Dedifferentiated amniotic fluid mesenchymal stem cell (primary cell): ENCODE results near the gene RARB.

Source experiments
- DNase-seq: peaks from one replicate; pipeline ENCODE4 v3.0.0-alpha.2; 2016; ENCODE audit errors: extremely low spot score

Gene RARB

DNA sequence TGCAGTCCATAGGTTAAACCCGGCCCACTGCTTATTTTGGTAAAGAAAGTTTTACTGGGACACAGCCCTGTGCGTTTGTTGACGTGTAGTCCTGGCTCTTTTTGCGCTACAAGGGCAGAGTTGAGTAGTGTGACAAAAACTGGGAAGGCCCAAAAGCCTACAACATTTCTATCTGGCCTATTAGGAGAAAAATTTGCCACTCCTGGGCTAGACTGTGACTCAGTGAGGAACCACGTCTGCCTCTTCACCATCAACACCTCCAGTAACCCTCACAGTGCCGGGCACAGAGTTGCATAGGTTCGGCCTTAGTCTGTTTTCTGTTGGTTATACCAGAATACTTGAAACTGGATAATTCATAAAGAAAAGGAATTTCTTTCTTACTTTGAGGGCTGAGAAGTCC lies 126.3 kb downstream of the RARB start:
- no peak for DNase-seq

GRCh38 chr3:25555695-25556437 lies 127.8 kb downstream of the RARB start:
- no peak for DNase-seq

- no peak for DNase-seq
Observed at GRCh38 chr3:25556447-25556846, 128.4 kb downstream of the RARB start.

DNA sequence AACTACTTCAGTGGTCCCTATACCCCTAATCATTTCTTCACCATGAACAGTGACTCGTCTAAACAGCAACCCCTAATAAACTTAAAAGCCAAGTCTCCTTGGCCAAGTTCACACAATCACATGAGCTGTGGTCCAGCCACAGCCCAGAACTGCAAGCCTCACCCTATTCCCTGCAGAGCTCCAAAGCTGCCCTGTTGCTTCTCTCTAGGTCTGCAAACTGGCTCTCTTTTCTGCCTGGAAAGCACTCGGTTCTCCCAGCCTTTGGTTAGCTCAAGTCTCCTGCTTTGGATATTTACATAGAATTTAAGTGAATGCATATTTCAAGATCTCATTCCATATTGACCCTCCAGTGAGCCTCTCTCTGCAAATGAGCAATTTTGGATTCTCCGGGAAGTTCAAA lies 129.6 kb downstream of the RARB start:
- no peak for DNase-seq

DNA sequence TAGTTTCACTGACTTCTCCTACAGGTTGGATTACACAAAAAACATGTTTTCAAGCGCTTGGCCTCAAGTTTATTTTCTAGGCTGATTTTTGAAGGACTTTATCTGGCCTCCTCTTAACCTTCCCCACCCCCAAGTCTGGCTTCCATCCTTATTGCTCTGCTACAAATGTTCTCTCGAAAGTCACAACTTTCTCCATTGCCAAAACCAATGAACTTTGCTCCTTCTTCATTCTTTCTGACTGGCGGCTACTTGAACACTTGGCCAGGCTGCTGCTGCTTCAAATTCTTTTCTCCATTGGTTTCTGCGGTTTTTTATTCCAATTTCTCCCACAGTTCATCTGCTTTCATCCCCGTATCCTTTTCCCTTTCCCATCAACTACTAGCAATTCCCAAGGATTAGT lies 130.1 kb downstream of the RARB start:
- DNase-seq = no peak

DNA sequence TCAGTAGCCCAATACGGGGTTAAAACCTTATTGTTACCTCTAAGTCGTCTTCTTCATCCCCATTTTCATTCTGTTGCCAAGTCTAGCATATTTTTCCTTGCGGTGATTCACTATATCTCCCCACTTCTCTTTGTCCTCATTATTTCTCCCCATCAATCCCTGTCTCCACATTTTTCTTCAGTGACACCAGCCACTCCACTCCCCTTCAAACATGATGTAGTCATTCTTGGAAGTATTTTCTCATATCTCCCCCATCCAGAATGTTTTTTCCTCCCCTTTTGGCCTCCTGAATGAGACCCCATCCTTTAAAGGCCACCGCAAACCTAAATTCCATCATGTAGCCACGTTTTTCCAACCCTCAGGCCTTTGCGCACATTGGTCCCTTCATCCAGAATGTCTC lies 130.7 kb downstream of the RARB start:
- no peak for DNase-seq

GRCh38 chr3:25563601-25564000 lies 135.5 kb downstream of the RARB start:
- no peak for DNase-seq

- no peak for DNase-seq
Observed at GRCh38 chr3:25564075-25564474, 136.0 kb downstream of the RARB start.

GRCh38 chr3:25565807-25566206 lies 137.7 kb downstream of the RARB start:
- DNase-seq = no peak

DNA sequence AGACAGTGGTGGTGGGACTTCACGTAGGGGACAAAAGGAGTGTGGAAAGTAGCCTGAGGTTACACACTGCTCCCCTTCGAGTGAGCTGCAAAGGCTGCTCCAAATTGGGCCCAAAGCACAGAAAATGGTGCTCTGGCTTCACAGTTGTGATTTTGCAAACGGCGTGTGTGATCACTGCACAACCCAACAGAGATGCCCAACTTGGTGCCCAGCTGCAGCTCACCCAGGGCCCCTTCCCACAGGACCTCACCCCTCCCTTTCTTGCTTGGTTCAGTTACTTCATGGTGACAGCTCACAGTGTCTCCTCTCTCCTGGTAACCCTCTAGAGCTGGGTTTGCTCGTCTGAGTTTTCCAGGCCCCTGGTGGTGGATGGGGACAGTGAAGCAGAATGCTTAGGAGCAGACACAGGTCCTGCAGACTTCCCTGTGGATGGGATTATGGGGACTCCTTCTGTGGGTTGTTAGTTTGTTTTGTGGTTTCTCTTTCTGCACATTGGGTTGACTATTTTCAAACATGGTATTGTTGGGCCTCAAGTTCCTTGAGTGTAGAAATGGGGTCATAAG lies 138.4 kb downstream of the RARB start:
- no peak for DNase-seq

DNA sequence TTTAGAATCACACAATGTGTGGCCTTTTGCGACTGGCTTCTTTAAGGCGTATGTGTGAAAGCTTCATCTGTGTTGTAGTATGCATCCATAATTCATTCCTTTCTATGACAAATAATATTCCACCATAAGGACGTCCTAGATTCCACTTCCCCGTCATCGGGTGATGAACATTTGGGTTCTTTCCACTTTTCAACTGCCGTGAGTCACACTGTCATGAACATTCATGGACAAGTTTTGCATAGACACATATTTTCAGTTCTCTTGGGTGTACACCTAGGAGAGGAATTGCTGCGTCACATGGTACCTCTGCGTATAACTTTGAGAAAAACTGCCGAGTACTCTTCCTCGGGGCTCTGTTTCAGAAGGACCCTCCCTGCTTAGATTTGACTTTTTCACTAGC lies 139.3 kb downstream of the RARB start:
- no peak for DNase-seq

- no peak for DNase-seq
Observed at GRCh38 chr3:25567806-25568524, 139.9 kb downstream of the RARB start.

GRCh38 chr3:25568525-25569078 lies 140.5 kb downstream of the RARB start:
- no peak for DNase-seq

DNA sequence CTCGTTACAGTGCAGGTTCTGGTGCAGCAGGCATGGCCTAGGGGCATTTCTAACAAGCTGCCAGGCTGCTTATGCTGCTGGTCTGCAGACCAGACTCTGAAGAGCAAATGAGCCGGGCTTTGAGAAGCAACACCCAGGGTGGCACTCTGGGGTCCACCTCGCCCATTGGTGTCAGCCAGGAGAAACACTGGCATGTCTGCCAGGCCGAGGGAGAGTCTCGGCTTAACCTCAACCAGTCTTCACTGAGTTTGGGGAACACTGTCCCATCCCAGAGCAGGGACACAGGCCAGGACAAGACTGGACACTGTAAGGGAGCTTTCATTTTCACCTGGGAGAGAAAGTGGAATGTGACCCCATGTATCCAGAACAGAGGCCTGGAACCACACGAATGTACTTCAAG lies 143.2 kb downstream of the RARB start:
- no peak for DNase-seq

- DNase-seq = no peak
Observed at GRCh38 chr3:25572336-25572735, 144.3 kb downstream of the RARB start.

GRCh38 chr3:25572919-25573385 lies 144.9 kb downstream of the RARB start:
- no peak for DNase-seq

GRCh38 chr3:25573386-25574171 lies 145.5 kb downstream of the RARB start:
- peak; percentile 49 for DNase-seq

DNA sequence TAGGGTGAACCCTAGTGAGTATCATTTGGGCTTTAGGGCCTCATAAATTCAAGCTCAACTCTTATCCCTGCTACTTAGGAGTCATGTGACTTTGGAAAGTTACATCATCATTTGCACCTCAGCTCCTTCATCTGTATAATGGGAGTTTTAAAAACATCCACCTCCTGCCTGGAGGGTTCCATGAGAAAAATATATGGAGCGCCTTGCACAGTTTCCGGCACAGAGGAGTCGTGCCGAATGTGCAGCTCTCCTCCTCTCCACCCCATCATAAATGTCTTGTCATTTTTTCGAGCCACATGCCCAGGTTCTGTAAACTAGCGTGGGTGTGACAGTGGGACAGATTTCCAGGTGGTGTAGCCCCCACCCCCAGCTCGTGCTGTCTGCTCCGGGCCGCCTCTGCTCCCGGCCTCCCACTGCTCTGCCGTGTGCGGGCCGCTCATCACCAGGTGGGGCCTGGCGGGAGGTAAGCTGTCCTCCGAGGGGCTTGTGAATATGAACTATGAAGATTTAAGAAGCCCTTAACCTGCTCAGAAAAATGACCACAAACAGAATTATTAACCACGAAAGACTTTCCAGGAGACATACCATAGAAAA lies 146.2 kb downstream of the RARB start:
- no peak for DNase-seq

GRCh38 chr3:25575001-25575400 lies 146.9 kb downstream of the RARB start:
- no peak for DNase-seq

- DNase-seq = no peak
Observed at GRCh38 chr3:25576146-25576545, 148.1 kb downstream of the RARB start.

DNA sequence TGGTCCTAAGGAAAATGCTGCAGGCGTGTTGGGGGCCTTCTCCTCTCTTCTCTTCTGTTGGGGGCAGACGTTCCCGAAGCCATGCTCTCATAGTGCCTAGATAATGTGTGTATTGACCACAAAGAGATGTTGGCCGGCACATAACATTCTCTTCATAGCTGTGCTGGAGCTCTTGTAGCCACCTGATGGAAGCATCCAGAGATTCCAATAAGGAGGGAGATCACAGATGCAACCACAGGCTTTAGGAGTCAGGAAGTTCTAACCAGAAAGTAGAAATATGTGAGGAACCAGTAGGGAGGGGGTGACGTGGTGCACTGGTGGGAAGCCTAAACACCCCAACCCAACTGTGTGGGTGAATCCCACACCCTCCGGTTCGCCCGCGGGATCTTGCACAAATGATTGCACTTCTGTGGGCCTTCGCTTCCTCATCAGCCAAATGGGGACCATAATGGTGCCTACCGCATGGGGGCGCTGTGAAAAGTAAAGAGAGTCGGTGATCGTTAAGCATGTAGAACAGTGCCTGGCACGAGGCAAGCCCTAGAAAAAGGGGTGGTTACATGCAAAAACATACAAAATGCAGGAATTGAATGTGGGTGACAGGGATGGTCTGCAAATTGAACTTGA lies 148.9 kb downstream of the RARB start:
- no peak for DNase-seq
